GM23338 (cell line): Measurements from ENCODE around the gene TPST1.

Experiments used
- CREB1 ChIP-seq: fragments of 250-450 bp; sonication (Bioruptor Pico); IDR thresholded peaks from 2 replicates; pipeline ENCODE4 v1.5.0; 2020; ENCODE audit warnings: low read depth, mild to moderate bottlenecking, moderate library complexity
- EZH2 ChIP-seq: fragments of 200-600 bp; sonication (generic); IDR thresholded peaks from one replicate; pipeline ENCODE4 v1.8.0; 2017; ENCODE audit warnings: antibody characterized with exemption, mild to moderate bottlenecking, low read depth; ENCODE audit not compliant: unreplicated experiment
- EZH2phosphoT487 ChIP-seq: fragments of 200-600 bp; sonication (generic); IDR thresholded peaks from one replicate; pipeline ENCODE4 v1.8.1; 2018; ENCODE audit warnings: antibody characterized with exemption; ENCODE audit not compliant: unreplicated experiment
- JUNB ChIP-seq: IDR thresholded peaks from one replicate; pipeline ENCODE4 v1.6.1; 2016; ENCODE audit warnings: antibody characterized with exemption; ENCODE audit not compliant: unreplicated experiment
- NANOG ChIP-seq: IDR thresholded peaks from 2 replicates; pipeline ENCODE4 v1.6.1; 2016; ENCODE audit warnings: antibody characterized with exemption, borderline replicate concordance
- POLR2AphosphoS5 ChIP-seq: IDR thresholded peaks from 2 replicates; pipeline ENCODE4 v1.6.1; 2016; ENCODE audit warnings: antibody characterized with exemption, low read depth
- STAT1 ChIP-seq: IDR thresholded peaks from one replicate; pipeline ENCODE4 v1.6.1; 2016; ENCODE audit warnings: antibody characterized with exemption; ENCODE audit not compliant: unreplicated experiment
- ZNF331 ChIP-seq: fragments of 250-450 bp; sonication (Bioruptor Pico); IDR thresholded peaks from 2 replicates; pipeline ENCODE4 v1.5.0; 2020; ENCODE audit warnings: low read depth, mild to moderate bottlenecking, moderate library complexity
- TF ChIP-seq, protein P1 (sequence below), 2 experiments: fragments of 200-600 bp in 1 of 2; sonication (generic) in 1 of 2; conservative IDR thresholded peaks; 2 replicates each; pipeline versions ENCODE4 v1.5.1 to v1.6.1; 2016 to 2017; ENCODE audit warnings: antibody characterized with exemption in 2 of 2, low read depth in 2 of 2, mild to moderate bottlenecking in 2 of 2, moderate library complexity in 1 of 2
- TF ChIP-seq, protein P2 (sequence below): IDR thresholded peaks from one replicate; pipeline ENCODE4 v1.6.1; 2018; ENCODE audit warnings: antibody characterized with exemption; ENCODE audit not compliant: unreplicated experiment
- TF ChIP-seq, protein P3 (sequence below): IDR thresholded peaks from 2 replicates; pipeline ENCODE4 v1.6.1; 2016; ENCODE audit warnings: antibody characterized with exemption

DNA sequence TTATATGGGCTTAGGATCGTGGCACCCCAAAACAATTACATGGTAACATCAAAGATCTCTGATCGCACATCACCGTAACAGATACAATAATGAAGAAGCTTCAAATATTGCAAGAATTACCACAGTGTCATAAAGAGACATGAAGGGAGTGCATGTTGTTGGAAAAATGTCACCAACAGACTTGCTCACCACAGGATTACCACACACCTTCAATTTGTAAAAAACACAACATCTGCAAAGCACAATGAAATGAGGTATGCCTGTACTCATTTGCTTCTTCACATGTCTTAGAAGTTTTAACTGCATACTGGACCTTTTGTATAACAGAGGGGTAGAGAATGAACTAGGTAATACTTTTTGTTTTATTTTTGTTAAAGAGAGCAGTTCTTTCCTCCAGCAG is 96.6 kb downstream of the TPST1 start:
- TF ChIP-seq, protein P1, sequence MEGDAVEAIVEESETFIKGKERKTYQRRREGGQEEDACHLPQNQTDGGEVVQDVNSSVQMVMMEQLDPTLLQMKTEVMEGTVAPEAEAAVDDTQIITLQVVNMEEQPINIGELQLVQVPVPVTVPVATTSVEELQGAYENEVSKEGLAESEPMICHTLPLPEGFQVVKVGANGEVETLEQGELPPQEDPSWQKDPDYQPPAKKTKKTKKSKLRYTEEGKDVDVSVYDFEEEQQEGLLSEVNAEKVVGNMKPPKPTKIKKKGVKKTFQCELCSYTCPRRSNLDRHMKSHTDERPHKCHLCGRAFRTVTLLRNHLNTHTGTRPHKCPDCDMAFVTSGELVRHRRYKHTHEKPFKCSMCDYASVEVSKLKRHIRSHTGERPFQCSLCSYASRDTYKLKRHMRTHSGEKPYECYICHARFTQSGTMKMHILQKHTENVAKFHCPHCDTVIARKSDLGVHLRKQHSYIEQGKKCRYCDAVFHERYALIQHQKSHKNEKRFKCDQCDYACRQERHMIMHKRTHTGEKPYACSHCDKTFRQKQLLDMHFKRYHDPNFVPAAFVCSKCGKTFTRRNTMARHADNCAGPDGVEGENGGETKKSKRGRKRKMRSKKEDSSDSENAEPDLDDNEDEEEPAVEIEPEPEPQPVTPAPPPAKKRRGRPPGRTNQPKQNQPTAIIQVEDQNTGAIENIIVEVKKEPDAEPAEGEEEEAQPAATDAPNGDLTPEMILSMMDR (conservative IDR thresholded peaks at IDR 0.05; ENCODE audit: low read depth in 2 of 2), result no peak
- TF ChIP-seq POLR2AphosphoS5 (no peak), EZH2 (no peak), EZH2phosphoT487 (no peak), STAT1 (no peak), CREB1 (CRISPR knock-in tag) (no peak), ZNF331 (CRISPR knock-in tag) (no peak), NANOG (no peak), JUNB (no peak)
- TF ChIP-seq, protein P2, sequence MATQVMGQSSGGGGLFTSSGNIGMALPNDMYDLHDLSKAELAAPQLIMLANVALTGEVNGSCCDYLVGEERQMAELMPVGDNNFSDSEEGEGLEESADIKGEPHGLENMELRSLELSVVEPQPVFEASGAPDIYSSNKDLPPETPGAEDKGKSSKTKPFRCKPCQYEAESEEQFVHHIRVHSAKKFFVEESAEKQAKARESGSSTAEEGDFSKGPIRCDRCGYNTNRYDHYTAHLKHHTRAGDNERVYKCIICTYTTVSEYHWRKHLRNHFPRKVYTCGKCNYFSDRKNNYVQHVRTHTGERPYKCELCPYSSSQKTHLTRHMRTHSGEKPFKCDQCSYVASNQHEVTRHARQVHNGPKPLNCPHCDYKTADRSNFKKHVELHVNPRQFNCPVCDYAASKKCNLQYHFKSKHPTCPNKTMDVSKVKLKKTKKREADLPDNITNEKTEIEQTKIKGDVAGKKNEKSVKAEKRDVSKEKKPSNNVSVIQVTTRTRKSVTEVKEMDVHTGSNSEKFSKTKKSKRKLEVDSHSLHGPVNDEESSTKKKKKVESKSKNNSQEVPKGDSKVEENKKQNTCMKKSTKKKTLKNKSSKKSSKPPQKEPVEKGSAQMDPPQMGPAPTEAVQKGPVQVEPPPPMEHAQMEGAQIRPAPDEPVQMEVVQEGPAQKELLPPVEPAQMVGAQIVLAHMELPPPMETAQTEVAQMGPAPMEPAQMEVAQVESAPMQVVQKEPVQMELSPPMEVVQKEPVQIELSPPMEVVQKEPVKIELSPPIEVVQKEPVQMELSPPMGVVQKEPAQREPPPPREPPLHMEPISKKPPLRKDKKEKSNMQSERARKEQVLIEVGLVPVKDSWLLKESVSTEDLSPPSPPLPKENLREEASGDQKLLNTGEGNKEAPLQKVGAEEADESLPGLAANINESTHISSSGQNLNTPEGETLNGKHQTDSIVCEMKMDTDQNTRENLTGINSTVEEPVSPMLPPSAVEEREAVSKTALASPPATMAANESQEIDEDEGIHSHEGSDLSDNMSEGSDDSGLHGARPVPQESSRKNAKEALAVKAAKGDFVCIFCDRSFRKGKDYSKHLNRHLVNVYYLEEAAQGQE, result no peak
- TF ChIP-seq, protein P3, sequence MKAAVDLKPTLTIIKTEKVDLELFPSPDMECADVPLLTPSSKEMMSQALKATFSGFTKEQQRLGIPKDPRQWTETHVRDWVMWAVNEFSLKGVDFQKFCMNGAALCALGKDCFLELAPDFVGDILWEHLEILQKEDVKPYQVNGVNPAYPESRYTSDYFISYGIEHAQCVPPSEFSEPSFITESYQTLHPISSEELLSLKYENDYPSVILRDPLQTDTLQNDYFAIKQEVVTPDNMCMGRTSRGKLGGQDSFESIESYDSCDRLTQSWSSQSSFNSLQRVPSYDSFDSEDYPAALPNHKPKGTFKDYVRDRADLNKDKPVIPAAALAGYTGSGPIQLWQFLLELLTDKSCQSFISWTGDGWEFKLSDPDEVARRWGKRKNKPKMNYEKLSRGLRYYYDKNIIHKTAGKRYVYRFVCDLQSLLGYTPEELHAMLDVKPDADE, result no peak
